ENCODE results near the gene TMEM255B.

TMEM255B gene

DNA sequence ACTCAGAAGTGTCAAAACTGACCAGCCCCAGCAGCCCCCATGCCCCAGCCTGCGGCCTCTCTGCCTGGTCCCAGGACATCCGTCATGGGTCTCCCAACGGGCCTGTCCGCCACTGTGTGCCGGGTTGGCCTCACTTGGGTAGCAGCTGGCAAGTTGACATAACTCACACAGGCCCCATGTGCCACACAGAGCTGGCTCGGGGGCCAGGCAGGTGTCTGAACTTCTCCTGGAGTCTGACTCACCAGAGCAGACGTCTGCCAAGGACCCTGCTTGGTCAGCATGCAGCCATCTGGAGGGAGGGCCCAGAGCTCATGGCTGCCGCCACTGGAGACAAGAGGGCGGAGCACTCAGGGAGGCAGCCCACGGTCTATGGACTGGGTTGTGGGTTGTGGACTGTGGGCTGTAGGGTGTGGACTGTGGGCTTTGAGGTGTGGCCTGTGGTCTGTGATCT is 32.0 kb upstream of the TMEM255B start:
- TF ChIP-seq ZFX (IDR thresholded peaks at IDR 0.05) = no peak
- TF ChIP-seq, protein P1, sequence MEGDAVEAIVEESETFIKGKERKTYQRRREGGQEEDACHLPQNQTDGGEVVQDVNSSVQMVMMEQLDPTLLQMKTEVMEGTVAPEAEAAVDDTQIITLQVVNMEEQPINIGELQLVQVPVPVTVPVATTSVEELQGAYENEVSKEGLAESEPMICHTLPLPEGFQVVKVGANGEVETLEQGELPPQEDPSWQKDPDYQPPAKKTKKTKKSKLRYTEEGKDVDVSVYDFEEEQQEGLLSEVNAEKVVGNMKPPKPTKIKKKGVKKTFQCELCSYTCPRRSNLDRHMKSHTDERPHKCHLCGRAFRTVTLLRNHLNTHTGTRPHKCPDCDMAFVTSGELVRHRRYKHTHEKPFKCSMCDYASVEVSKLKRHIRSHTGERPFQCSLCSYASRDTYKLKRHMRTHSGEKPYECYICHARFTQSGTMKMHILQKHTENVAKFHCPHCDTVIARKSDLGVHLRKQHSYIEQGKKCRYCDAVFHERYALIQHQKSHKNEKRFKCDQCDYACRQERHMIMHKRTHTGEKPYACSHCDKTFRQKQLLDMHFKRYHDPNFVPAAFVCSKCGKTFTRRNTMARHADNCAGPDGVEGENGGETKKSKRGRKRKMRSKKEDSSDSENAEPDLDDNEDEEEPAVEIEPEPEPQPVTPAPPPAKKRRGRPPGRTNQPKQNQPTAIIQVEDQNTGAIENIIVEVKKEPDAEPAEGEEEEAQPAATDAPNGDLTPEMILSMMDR (conservative IDR thresholded peaks at IDR 0.05) = no peak
- no peak overlapping the region for H3K27ac ChIP-seq

DNA sequence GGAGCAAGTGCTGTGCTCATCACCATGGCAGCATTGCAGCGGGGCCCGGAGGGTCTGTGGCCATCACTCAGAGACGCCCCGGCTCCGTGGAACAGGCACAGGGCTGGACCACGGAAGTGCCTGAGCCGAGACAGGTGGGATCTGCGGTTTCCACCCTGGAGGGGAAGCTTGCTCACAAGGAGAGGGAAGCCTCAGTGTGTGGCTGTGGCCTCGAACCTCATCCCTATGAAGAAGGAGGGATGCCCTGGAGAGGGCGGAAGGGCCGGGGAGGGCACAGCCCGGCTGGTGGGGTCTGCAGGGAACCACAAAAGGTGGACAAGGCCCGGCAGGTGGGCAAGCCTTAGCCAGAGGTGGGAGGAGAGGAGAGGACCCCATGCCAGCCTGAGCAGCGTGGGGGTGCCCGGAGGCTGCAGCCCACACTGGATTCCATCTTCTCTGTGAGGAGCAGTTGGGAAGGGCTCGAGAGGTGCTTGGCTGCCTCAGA is 30.4 kb upstream of the TMEM255B start:
- H3K27ac ChIP-seq = no peak overlapping the region
- TF ChIP-seq ZFX (IDR thresholded peaks at IDR 0.05) = no peak
- TF ChIP-seq, protein P1 (conservative IDR thresholded peaks at IDR 0.05) = no peak

DNA sequence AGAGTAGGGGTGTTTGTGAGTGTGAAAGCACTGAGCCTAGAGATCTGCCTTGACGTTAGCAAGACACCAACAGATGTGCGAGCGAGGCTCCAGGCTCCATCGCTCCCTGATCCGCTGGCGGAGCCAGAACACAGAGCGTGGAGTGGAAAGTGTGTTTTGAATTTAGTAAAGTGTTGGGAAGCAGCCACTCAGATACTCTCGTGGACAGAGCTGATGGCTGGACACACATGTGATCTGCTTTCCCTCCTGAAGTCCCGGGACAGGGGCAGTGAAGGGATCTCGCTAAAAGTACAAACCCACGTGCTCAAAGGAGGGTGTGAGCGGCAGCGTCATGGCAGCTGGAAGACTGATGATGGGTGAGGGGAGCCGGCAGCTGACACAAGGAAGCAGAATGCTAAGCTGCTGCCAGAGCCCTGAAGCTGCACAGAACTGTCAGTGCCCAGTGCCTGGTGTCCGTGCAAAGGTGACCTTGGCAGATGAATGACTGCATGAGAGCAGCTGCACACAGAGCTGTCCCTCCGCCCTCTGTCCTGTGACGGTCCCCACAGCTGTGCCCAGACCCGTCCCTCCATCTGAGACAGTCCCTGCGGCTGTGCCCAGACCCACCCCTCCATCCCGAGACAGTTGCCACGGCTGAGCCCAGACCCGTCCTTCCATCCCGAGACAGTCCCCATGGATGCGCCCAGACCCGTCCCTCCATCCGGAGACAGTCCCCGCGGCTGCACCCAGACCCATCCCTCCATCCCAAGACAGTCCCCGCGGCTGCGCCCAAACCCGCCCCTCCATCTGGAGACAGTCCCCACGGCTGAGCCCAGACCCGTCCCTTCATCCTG is 29.6 kb upstream of the TMEM255B start:
- TF ChIP-seq, protein P1 (conservative IDR thresholded peaks at IDR 0.05) = no peak
- no peak for TF ChIP-seq ZFX (IDR thresholded peaks at IDR 0.05)
- H3K27ac ChIP-seq = no peak overlapping the region

DNA sequence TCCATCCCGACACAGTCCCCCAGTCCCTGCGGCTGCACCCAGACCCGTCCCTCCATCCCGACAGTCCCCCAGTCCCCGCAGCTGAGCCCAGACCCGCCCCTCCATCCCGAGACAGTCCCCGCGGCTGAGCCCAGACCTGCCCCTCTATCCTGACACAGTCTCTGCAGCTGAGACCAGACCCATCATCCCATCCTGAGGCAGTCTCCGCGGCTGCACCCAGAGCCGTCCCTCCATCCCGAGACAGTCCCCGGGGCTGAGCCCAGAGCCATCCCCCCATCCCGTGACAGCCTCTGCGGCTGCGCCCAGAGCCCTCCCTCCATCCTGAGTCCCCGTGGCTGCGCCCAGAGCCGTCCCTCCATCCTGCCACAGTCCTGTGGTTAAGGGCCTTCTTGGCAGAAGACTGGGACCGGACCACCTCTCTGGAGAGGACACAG is 28.8 kb upstream of the TMEM255B start:
- TF ChIP-seq, protein P1 (conservative IDR thresholded peaks at IDR 0.05) = no peak
- TF ChIP-seq ZFX (IDR thresholded peaks at IDR 0.05) = no peak

DNA sequence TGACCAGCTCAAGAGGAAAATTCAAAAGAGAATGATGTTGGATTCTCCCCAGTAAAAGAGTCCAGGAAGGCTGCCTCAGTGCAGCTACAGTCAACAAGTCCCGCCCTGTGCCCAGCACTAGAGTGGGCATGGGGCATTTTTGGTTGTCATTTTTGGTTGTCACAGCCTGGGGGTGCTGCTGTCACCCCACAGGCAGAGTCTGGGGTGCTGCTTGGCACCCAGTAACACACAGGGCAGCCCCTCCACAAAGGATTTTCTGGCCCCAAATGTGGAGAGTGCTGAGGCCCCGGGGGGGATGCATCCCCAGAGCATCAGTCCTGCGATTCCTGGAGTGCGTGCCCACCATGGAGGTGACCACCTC is 28.2 kb upstream of the TMEM255B start:
- TF ChIP-seq, protein P1 (conservative IDR thresholded peaks at IDR 0.05) = no peak
- TF ChIP-seq ZFX (IDR thresholded peaks at IDR 0.05) = no peak
- no peak overlapping the region for H3K27ac ChIP-seq

More for the DNA sequence above, 28.8 kb upstream of the TMEM255B start:
- H3K27ac ChIP-seq = no peak overlapping the region

DNA sequence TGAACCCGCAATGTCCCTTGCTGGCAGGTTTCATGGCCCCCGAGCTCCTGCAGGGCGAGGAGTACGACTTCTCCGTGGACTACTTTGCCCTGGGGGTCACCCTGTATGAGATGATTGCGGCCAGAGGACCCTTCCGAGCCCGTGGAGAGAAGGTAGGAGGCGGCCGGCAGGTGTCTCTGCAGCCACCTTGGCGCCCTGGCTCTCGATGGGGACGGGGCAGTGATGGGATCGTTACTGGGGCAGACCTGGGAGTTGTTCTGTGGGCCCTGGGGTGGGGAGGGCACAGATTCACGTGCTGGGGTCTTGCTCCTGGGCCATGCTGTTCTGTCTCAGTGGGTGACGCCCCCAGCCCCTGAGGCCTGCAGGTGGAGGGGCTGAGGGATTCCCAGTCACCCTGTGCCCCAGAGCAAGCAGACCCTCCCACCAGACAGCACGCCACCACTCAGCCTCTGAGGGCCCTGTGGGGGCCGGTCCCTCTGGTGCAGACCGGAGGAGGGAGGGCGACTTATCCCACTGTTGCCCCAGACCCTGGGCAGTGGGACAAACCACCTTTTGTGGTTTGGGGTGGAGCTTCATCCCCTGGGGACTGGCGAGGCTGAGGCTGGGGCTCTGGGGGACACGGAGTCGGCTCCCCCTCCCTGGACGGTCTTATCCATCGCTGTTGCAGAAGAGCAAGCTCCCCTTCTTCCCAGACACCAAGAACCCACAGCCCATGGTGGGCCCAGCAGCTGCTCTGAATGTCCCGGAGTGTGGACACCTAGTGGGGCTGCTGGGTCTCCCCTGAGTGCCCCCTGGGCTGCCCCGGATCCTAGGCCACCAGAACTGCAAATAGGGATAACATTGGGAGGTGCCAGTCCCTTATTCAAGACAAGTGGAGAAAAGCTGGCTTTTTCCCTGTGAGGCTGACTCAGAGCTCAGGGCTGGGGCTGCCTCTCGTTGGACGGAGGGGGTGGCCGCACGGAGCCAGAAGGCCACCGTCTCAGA is 27.5 kb upstream of the TMEM255B start:
- no peak overlapping the region for H3K27ac ChIP-seq
- no peak for TF ChIP-seq ZFX (IDR thresholded peaks at IDR 0.05)
- TF ChIP-seq, protein P1 (conservative IDR thresholded peaks at IDR 0.05) = no peak
